ENCODE data around the gene ITPR1.

- TF ChIP-seq SP1 (IDR thresholded peaks at IDR 0.05) (no peak), PKNOX1 (IDR thresholded peaks at IDR 0.05) (no peak), FOXM1 (IDR thresholded peaks at IDR 0.05; ENCODE audit: borderline replicate concordance) (no peak), FOXK2 (IDR thresholded peaks at IDR 0.05) (no peak), ZNF384 (IDR thresholded peaks at IDR 0.05) (no peak), ELF4 (IDR thresholded peaks at IDR 0.05) (no peak), CTBP1 (IDR thresholded peaks at IDR 0.05; ENCODE audit: borderline replicate concordance) (no peak), L3MBTL2 (conservative IDR thresholded peaks at IDR 0.05) (no peak), TARDBP (IDR thresholded peaks at IDR 0.05) (no peak), NFRKB (IDR thresholded peaks at IDR 0.05) (no peak), HDGF (IDR thresholded peaks at IDR 0.05; ENCODE audit: borderline replicate concordance) (no peak), FOXA1 (IDR thresholded peaks at IDR 0.05) (no peak), SUZ12 (IDR thresholded peaks at IDR 0.05) (no peak)
Measured at GRCh38 chr3:4739289-4740236, 246.4 kb downstream of the ITPR1 start.

Measured in HEK293T (cell line).